ENCODE results near the gene MUL1. TPM values are rescaled to one million over a fixed set of nuclear protein-coding genes. Genes with fewer than 3 reads are reported as not detected.

MUL1 gene
- total RNA-seq, 1 experiment from 2014 or later: 22.8 TPM

- intact Hi-C loops (cut with micrococcal nuclease; ENCODE audit: unreplicated experiment): no loop called here
- no peak overlapping the region for H2AFZ ChIP-seq
- DNase-seq: peak in 1 of 2 experiments; percentile 70
- no peak overlapping the region for H3K4me3 ChIP-seq
- no peaks in the 10 kb centered on the region for H3K36me3 ChIP-seq (ENCODE audit: low read depth)
- H3K9me3 ChIP-seq (ENCODE audit: insufficient read depth, low read depth): no peaks in the 10 kb centered on the region
- no peaks in the 10 kb centered on the region for H4K20me1 ChIP-seq (ENCODE audit: insufficient read depth)
- H3K27me3 ChIP-seq (ENCODE audit: insufficient read depth, low read depth): no peaks in the 10 kb centered on the region
- peaks cover 18% of the 10 kb centered on the region; the same call in 1 of the 2 replicates for H3F3A ChIP-seq (ENCODE audit: insufficient read depth, low read depth)
- H3K4me1 ChIP-seq (replicated peaks; ENCODE audit: insufficient read depth): peaks cover 13% of the 10 kb centered on the region
- peak overlapping the region; percentile 64 for H3K27ac ChIP-seq
- CTCF ChIA-PET: interaction anchor here (0.9 kb wide), 1 partner anchor 122 kb away, joined by 16 read pairs; no protein-coding TSS in a partner anchor
- no TSS peak for BruUV-seq (replicated peaks)
- peaks cover 11% of the 10 kb centered on the region for H3K79me2 ChIP-seq (ENCODE audit: low read depth)
- no peaks in the 10 kb centered on the region; the same call in 1 of the 2 replicates for H3K9me2 ChIP-seq (ENCODE audit: insufficient read depth)
- POLR2A ChIA-PET (ENCODE audit: unreplicated experiment): no interaction called here
- 0 out of 2 replicates have a peak overlapping the region, but pooled peaks have one; percentile 6 for H3K4me2 ChIP-seq
- TF ChIP-seq CTCF (conservative IDR thresholded peaks at IDR 0.05) (no peak), EZH2 (IDR thresholded peaks at IDR 0.05; ENCODE audit: low read depth) (no peak)
These were observed 3.8 kb upstream of the MUL1 start for GRCh38 chr1:20511518-20512428.

GRCh38 chr1:20508411-20508771 is 440 bp upstream of the MUL1 start:
- Histone ChIP-seq H3K4me1 (replicated peaks; ENCODE audit: insufficient read depth) (peaks cover 20% of the 10 kb centered on the region), H3K27ac (no peak overlapping the region), H4K20me1 (ENCODE audit: insufficient read depth) (no peaks in the 10 kb centered on the region), H3K36me3 (ENCODE audit: low read depth) (no peaks in the 10 kb centered on the region), H3F3A (ENCODE audit: insufficient read depth, low read depth) (peaks cover 18% of the 10 kb centered on the region; the same call in 1 of the 2 replicates), H3K27me3 (ENCODE audit: insufficient read depth, low read depth) (no peaks in the 10 kb centered on the region), H2AFZ (peak overlapping the region; percentile 90), H3K9me2 (ENCODE audit: insufficient read depth) (no peaks in the 10 kb centered on the region; the same call in 1 of the 2 replicates), H3K4me3 (peak overlapping the region; percentile 94), H3K4me2 (peak overlapping the region; percentile 85), H3K79me2 (ENCODE audit: low read depth) (peaks cover 40% of the 10 kb centered on the region), H3K9me3 (ENCODE audit: insufficient read depth, low read depth) (no peaks in the 10 kb centered on the region)
- BruUV-seq (replicated peaks): TSS peak; percentile 85
- intact Hi-C loops (cut with micrococcal nuclease; ENCODE audit: unreplicated experiment): no loop called here
- DNase-seq: no peak
- ChIA-PET CTCF (no interaction called here), POLR2A (ENCODE audit: unreplicated experiment) (no interaction called here)
- TF ChIP-seq CTCF (conservative IDR thresholded peaks at IDR 0.05) (no peak), EZH2 (IDR thresholded peaks at IDR 0.05; ENCODE audit: low read depth) (no peak)

GRCh38 chr1:20507248-20507563 is 745 bp downstream of the MUL1 start:
- POLR2A ChIA-PET (ENCODE audit: unreplicated experiment): interaction anchor here (0.8 kb wide), 1 partner anchor 127 kb away, joined by 6 read pairs; no protein-coding TSS in a partner anchor

More at GRCh38 chr1:20507248-20507563, 745 bp downstream of the MUL1 start:
- Histone ChIP-seq H3K4me3 (peak overlapping the region; percentile 94), H3K79me2 (ENCODE audit: low read depth) (peaks cover 40% of the 10 kb centered on the region), H2AFZ (peak overlapping the region; percentile 90; the same call in 1 of the 2 replicates), H3K4me2 (peak overlapping the region; percentile 85), H3K4me1 (replicated peaks; ENCODE audit: insufficient read depth) (peaks cover 16% of the 10 kb centered on the region), H3K9me3 (ENCODE audit: insufficient read depth, low read depth) (no peaks in the 10 kb centered on the region), H3F3A (ENCODE audit: insufficient read depth, low read depth) (peaks cover 16% of the 10 kb centered on the region; the same call in 1 of the 2 replicates), H3K36me3 (ENCODE audit: low read depth) (no peaks in the 10 kb centered on the region), H3K27ac (peak overlapping the region; percentile 61), H3K27me3 (ENCODE audit: insufficient read depth, low read depth) (no peaks in the 10 kb centered on the region), H3K9me2 (ENCODE audit: insufficient read depth) (no peaks in the 10 kb centered on the region; the same call in 1 of the 2 replicates), H4K20me1 (ENCODE audit: insufficient read depth) (no peaks in the 10 kb centered on the region)
- intact Hi-C loops (cut with micrococcal nuclease; ENCODE audit: unreplicated experiment): no loop called here
- no peak for DNase-seq
- BruUV-seq (replicated peaks): no TSS peak
- TF ChIP-seq EZH2 (IDR thresholded peaks at IDR 0.05; ENCODE audit: low read depth): no peak
- TF ChIP-seq CTCF (conservative IDR thresholded peaks at IDR 0.05): no peak
- CTCF ChIA-PET: no interaction called here
